HG02588 (cell line): ENCODE data around the gene PELI3.
"Not testable (repeated sequence)": the region's sequence is repeated elsewhere in the genome, so short reads cannot be mapped to it uniquely, and the experiment has no call there.

Experiments
- ATAC-seq: cut with Tn5 transposase; IDR thresholded peaks from one replicate; pipeline ENCODE4 v1.9.1; 2021; ENCODE audit warnings: mild to moderate bottlenecking, moderate library complexity; ENCODE audit not compliant: unreplicated experiment

The PELI3 gene

GRCh38 chr11:66443602-66444001 lies 23.1 kb upstream of the PELI3 start:
- ATAC-seq: no peak

GRCh38 chr11:66447012-66447411 lies 19.7 kb upstream of the PELI3 start:
- ATAC-seq: no peak

- no peak for ATAC-seq
Measured at GRCh38 chr11:66448523-66448922, 18.2 kb upstream of the PELI3 start.

- ATAC-seq: no peak
Measured at GRCh38 chr11:66450560-66450959, 16.1 kb upstream of the PELI3 start.

- no peak for ATAC-seq
Measured at GRCh38 chr11:66451663-66452062, 15.0 kb upstream of the PELI3 start.

GRCh38 chr11:66454247-66454646 lies 12.5 kb upstream of the PELI3 start:
- ATAC-seq: no peak

GRCh38 chr11:66454828-66455227 lies 11.9 kb upstream of the PELI3 start:
- no peak for ATAC-seq

GRCh38 chr11:66457826-66458225 lies 8.9 kb upstream of the PELI3 start:
- ATAC-seq: no peak

GRCh38 chr11:66459138-66459778 lies 7.4 kb upstream of the PELI3 start:
- no peak for ATAC-seq

GRCh38 chr11:66462010-66462409 lies 4.7 kb upstream of the PELI3 start:
- ATAC-seq: no peak

GRCh38 chr11:66462911-66463310 lies 3.8 kb upstream of the PELI3 start:
- ATAC-seq: no peak

- not testable (repeated sequence) for ATAC-seq
Measured at GRCh38 chr11:66464116-66464515, 2.6 kb upstream of the PELI3 start.

GRCh38 chr11:66464916-66465315 lies 1.8 kb upstream of the PELI3 start:
- no peak for ATAC-seq

- no peak for ATAC-seq
Measured at GRCh38 chr11:66465373-66466224, 1.1 kb upstream of the PELI3 start.

GRCh38 chr11:66467034-66467659 lies 442 bp downstream of the PELI3 start:
- peak; percentile 26 for ATAC-seq

- ATAC-seq: no peak
Measured at GRCh38 chr11:66467756-66468155, 1.1 kb downstream of the PELI3 start.

GRCh38 chr11:66468691-66469090 lies 2.0 kb downstream of the PELI3 start:
- ATAC-seq: no peak

GRCh38 chr11:66469441-66469840 lies 2.7 kb downstream of the PELI3 start:
- ATAC-seq: no peak

GRCh38 chr11:66470015-66470414 lies 3.3 kb downstream of the PELI3 start:
- ATAC-seq: no peak

GRCh38 chr11:66471142-66471541 lies 4.4 kb downstream of the PELI3 start:
- no peak for ATAC-seq

- ATAC-seq: no peak
Measured at GRCh38 chr11:66472054-66472453, 5.3 kb downstream of the PELI3 start.

- no peak for ATAC-seq
Measured at GRCh38 chr11:66473167-66473566, 6.5 kb downstream of the PELI3 start.
